Activated CD4-positive, alpha-beta T cell treated with anti-CD3 and anti-CD28 coated beads, Interleukin-2, amount 50 U/mL, for 24 hours (primary cell): Measurements from ENCODE around the gene ANK2.

Experiments
- DNase-seq, 2 donors: peaks; one replicate each; pipeline ENCODE4 v3.0.0-alpha.2; 2020; ENCODE audit warnings: low read depth in 1 of 2, low spot score in 1 of 2

The ANK2 gene

DNA sequence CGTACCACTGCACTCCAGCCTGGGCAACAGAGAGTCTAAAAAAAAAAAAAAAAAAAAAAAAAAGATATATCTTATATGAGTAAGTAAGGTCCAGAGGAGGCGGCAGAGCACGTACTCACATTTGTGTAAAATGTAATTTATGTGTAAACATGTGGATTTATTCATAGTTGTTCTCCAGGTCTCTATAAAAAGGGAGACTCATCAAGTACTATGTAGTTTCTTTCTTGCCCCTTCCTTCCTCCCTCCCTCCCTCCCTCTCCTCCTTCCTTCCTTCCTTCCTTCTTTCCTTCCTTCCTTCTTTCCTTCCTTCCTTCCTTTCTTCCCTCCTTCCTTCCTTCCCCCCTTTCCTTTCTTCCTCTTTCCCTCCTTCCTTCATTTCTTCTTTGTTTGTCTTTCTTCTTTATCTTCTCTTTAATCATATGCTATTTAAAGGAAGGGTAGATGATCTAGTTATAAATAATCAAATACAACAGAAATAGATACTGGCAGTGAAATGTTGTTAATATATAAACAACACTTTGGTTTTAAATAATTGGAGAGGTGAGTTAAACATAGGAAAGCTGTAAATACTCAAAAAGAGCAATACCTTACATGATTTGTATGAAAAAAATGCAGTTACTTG is 344.8 kb downstream of the ANK2 start:
- DNase-seq, result no peak

- DNase-seq, result peak; percentile 4 to 81
Measured at GRCh38 chr4:113394730-113395530, 345.5 kb downstream of the ANK2 start.

- DNase-seq, result no peak
Measured at GRCh38 chr4:113397114-113397701, 347.8 kb downstream of the ANK2 start.

DNA sequence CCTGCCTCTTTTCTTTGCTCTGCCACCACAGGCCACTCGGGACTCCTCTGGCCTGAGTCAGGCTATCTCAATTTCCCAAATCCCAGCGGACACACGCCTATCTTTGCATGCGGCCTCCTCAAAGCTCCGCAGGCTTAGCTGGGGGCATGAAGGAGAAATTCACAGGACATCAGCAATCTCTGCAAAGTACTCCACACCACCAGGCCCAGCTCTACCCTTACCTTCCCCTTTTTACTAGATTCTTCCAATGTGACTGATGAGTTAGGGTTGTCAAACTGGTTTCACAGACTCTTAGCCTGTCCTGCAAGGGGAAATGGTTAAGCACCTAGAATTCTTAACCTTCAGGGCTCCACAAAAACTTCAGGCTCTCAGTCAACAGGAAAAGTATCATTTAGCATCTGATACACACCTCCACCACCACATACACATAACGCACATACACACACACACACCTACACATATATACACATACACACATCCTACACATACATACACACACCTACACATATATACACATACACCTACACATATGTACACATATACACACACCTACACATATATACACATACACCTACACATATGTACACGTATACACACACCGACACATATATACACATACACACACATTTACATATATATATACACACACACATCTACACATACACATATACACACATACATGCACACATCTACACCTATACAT is 349.1 kb downstream of the ANK2 start:
- DNase-seq, result no peak

- no peak for DNase-seq
Measured at GRCh38 chr4:113404167-113404571, 354.7 kb downstream of the ANK2 start.

DNA sequence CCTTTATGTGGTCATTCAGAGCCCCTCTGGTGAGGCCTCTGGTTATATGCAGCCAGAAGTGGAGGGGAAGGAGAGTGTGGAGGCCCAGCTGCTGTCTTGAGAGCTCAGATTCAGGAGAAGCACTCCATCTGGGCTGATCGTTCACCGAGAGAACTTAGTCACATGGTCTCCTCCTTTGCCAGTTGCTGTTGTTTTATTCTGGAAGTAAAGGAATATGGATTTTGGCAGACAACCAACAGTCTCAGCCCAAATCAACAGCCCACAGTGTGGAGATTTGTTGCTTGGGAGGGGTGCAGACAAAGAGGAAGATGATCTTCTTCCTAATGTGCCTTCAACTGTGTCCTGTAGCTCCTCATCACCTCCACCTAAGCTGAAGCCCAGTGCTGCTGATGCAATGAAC is 355.4 kb downstream of the ANK2 start:
- DNase-seq, result no peak

- DNase-seq, result no peak
Measured at GRCh38 chr4:113405874-113406722, 356.6 kb downstream of the ANK2 start.

GRCh38 chr4:113406723-113407016 is 357.2 kb downstream of the ANK2 start:
- no peak for DNase-seq

GRCh38 chr4:113407409-113407808 is 358.0 kb downstream of the ANK2 start:
- no peak for DNase-seq

DNA sequence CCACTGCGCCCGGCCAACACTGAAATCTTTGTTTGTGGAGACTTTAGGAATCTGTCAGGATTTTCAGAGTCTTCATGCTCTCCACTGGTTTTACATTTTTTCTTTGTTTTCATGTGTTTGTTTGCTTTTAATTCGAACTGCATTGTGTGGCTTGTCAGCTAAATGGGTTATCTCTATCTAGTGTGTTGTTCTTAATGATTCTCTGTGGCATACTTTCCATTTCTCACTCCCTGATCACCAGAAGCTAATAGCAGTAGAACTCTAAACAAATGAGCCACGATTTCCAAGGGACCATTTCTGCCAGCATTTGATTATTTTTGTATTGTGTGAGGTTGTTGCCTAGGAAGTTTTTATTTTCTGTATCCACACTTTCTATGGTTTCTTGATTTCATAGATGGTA is 359.7 kb downstream of the ANK2 start:
- no peak for DNase-seq

DNA sequence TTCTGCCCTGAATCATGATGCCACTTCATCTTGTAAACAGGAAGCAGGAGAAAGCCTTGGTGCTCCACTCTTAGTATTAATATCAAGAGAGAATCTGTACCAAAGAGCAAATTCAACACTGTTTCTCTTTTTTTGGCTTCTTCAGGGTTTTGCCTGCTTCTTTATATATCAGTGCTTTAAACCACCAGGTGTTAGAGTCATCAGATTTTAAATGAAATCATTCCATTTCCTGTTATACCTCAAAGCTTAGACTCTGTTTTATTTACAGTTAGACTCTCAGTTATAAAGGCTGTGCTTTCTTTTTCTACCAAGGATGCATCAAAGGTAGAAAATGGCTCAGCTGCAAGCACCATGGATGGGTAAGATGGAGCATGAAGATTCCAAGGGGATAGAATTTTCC is 361.2 kb downstream of the ANK2 start:
- no peak for DNase-seq

DNA sequence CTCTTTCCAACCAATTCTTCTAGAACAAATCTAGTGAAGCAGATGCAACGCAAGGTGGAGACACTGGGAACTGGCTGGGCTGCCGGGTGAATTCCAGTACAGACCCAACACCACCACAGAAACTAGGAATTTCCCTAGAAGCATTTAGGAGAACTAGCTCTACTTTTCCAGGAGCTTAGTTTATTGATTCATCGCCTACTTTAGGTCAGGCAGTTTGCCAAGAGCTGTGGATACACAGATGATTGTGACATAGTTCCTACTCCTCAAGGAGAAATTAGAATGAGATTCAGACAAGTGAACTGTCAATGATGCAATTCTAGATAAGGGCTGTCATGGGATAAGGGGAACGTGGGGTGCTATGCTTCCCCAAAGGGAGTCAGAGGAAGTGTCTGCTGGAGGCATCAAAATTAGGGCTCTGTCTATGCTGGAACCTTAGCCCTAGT is 362.1 kb downstream of the ANK2 start:
- DNase-seq, result no peak

GRCh38 chr4:113419631-113420030 is 370.2 kb downstream of the ANK2 start:
- no peak for DNase-seq

GRCh38 chr4:113420938-113421337 is 371.5 kb downstream of the ANK2 start:
- DNase-seq, result no peak

- DNase-seq, result no peak
Measured at GRCh38 chr4:113423631-113424030, 374.2 kb downstream of the ANK2 start.

DNA sequence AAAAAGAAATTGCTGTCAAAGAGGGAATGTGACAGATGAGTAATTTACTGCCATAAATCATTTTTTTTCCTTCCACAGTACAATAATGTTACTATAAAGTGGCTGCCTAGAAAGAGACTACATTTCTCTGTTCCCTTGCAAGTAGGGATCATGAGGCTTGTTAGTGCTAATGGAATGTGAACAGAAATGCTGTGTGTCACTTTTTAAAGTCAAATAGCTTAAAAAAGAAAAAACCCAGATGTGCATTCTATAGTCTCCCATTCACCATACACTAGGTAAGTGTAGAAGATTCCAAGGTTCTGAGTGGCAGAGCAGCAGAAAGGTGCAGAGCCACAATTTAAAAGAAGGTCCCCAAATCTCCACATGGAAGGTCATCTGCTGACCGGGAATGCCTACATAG is 383.7 kb downstream of the ANK2 start:
- no peak for DNase-seq
